ENCODE data around the gene DYDC1.
"Not testable (repeated sequence)": the region's sequence is repeated elsewhere in the genome, so short reads cannot be mapped to it uniquely, and the experiment has no call there.

DYDC1 gene

DNA sequence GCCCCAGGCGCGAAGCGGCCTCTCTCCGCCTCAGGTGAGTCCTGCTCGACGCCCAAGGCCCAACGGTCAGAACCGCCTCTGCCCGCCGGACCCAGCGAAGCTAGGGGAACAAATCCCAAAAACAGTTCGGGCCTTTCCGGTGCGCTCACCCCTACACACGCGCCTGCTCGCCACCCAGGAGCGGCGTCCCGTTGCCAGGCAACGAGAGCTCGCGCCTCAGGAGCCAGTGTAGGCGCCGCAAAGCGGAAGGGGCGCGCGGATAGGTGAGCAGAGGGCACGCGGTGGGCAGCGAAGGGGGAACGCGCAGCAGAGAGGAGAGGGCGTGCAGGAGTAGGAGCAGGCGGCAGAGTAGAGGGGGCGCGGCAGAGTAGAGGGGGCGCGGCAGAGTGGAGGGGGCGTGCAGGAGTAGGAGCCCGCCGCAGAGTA is at the start of gene DYDC1, which contains the start of gene DYDC2:
Gene DYDC1, minus strand, starts transcription at position 193 of the 426 bp plus-strand sequence. CDS start 4,154 bp downstream, outside the sequence.
Gene DYDC2, plus strand, starts transcription at position 219 of the 426 bp plus-strand sequence. CDS start 5,663 bp downstream, outside the sequence.
- DNase-seq, result peak; percentile 70

- DNase-seq, result no peak
These were observed 49.6 kb upstream of the DYDC1 start for GRCh38 chr10:80406204-80406603.

- no peak for DNase-seq
These were observed 49.1 kb upstream of the DYDC1 start for GRCh38 chr10:80405626-80406025.

DNA sequence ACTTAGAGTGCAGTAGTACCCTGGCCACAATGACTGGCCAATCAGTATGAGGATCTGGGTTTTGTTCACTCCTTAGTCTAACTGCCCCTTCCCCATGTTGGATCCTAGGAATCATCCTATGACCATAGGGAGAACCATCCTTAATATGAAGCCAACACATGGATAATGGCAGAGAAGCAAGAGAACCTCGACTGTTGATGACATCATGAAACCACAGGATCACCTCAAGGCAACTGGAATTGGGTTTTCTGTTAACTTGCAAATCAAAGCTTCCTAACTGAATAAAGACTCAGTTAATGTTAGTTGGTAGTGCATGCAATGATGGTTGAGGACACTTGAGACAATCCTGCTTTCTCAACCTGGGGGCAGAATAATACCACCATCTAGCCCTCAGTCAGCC is 48.5 kb upstream of the DYDC1 start:
- DNase-seq, result no peak

GRCh38 chr10:80400136-80400804 is 43.7 kb upstream of the DYDC1 start:
- DNase-seq, result no peak

GRCh38 chr10:80397014-80397413 is 40.5 kb upstream of the DYDC1 start:
- DNase-seq, result no peak

DNA sequence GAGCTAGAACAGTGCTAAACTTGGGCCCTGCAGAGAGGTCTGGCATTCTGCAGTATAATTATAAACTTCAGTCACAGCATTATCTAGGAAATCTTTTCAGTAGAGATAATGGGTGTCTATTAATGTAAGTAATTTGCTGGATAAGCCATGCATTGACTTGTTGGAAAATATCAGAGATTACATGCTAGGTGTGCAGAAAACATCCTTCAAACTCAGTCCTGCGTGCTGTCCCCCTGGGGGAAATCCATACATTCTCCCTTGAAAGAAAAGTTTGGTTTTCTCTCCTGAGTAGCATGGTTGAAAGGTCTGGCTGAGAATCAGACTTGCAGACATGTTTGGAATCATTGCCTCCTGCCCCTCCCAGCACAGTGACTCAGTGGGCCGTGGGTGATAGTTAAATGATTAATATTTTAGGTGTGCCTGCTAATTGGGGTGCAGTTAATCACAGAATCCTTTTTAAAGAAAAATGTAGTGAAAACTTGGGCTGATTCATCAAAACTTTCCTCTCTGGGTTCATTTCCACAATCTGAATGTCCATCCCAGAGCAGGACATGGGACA is 37.9 kb upstream of the DYDC1 start:
- DNase-seq, result no peak

- DNase-seq, result no peak
These were observed 35.7 kb upstream of the DYDC1 start for GRCh38 chr10:80392250-80392649.

- DNase-seq, result no peak
These were observed 34.2 kb upstream of the DYDC1 start for GRCh38 chr10:80390740-80391139.

DNA sequence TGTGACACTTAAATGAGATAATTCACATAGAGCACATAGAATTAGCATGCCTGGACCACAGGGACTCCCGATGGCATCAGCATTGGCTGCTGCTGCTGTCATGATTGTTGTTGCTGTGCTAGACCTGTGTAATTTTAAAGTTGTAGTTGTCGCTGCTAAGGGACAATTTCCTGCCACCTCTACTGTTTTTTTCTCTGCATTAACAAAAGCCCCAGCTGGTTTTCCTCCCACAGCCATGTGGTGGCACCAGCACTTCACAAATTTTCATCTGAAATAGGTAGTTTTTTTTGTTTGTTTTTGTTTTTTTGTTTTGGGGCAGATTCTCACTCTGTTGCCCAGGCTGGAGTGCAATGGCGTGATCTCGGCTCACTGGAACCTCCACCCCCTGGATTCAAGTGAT is 26.4 kb upstream of the DYDC1 start:
- DNase-seq, result peak; percentile 68

DNA sequence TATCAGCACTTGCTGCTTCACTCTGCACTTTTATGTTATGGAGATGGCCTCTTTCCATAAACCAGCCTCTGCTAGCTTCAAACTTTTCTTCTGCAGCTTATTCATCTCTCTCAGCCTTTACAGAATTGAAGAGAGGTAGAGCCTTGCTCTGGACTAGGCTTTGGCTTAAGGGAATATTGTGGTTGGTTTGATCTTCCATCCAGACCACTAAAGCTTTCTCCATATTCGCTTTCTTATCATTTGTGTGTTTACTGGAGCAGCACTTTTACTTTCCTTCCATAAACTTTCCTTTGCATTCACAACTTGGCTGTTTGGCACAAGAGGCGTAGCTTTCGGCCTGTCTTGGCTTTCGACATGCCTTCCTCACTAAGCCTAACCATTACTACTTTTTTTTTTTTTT is 23.6 kb upstream of the DYDC1 start:
- no peak for DNase-seq

DNA sequence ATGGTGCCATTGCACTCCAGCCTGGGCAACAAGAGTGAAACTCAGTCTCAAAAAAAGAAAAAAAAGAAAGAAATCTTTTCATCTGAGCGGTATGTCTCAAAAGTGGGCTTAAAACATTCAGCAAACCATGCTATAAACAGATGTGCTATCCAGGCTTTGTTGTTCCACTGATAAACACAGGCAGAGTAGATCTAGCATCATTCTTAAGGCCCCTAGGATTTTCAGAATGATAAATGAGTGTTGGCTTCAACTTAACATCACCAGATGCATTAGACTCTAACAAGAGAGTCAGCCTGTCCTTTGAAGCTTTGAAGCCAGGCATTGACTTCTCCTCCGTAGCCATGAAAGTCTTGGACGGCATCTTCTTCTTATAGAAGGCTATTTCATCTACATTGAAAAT is 23.1 kb upstream of the DYDC1 start:
- DNase-seq, result no peak

DNA sequence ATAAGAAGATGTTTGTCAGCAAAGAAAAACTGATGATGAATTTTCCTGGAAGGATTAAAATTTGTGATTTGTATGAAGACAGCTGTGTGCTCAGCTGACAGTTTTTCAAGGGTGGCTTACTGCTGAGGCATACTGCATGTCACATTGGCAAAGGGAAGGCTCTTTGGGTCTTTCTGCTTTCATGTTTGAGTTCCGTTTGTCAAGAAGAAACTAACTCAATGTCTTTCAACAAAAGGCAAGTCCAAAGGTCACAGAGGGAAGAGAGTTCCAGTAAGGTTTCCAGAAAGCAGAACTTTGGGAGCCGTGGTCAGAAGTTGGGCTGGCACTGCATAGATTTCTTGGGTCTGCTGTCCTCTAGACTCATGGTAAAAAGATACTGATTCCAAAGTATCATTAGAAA is 16.9 kb upstream of the DYDC1 start:
- no peak for DNase-seq

DNA sequence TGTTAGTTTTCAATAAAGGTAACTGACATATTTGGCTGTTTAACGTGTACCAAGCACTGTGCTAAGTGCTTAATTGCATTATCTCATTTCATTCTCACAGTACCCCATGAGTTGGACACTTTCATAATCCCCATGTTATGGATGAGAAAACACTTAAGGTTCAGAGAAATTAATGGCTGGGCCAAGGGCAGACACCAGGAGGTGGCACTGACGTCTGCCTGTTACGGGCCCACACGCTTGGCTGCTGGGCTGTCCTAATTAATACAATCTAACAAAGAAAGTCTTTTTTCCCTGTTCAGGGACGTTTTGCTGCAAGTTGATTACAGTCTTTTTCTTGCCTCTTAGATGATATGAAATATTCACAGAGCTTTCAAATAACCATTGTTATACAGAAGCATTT is 16.1 kb upstream of the DYDC1 start:
- no peak for DNase-seq

- DNase-seq, result no peak
These were observed 14.9 kb upstream of the DYDC1 start for GRCh38 chr10:80371467-80371866.

- no peak for DNase-seq
These were observed 9.0 kb upstream of the DYDC1 start for GRCh38 chr10:80365510-80365909.

GRCh38 chr10:80359644-80360043 is 3.1 kb upstream of the DYDC1 start:
- DNase-seq, result no peak

DNA sequence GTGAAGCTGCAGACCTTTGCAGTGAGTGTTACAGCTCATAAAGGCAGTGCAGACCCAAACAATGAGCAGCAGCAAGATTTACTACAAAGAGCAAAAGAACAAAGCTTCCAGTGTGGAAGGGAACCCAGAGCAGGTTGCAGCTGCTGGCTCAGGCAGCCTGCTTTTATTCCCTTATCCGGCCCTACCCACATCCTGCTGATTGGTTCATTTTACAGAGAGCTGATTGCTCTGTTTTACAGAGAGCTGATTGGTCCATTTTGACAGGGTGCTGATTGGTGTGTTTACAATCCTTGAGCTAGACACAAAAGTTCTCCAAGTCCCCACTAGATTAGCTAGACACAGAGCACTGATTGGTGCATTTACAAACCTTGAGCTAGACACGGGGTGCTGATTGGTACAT is 2.4 kb upstream of the DYDC1 start:
- not testable (repeated sequence) for DNase-seq

DNA sequence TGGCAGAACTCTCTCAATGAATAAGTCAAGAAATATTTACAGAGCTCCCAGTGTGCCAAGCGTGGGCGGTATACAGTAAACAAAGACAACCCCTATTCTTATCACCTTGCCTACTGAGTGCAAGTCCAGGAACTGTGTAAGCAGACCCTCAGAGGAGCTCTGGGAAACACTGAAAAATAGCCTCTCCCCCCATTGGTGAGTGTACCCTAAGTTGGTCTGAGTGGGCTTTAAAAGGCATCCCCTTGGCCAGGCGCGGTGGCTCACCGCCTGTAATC is 1.2 kb upstream of the DYDC1 start:
- DNase-seq, result no peak

- peak; percentile 28 for DNase-seq
These were observed 665 bp upstream of the DYDC1 start for GRCh38 chr10:80356989-80357850.

- DNase-seq, result no peak
These were observed 5.3 kb downstream of the DYDC1 start for GRCh38 chr10:80351220-80351619.

DNA sequence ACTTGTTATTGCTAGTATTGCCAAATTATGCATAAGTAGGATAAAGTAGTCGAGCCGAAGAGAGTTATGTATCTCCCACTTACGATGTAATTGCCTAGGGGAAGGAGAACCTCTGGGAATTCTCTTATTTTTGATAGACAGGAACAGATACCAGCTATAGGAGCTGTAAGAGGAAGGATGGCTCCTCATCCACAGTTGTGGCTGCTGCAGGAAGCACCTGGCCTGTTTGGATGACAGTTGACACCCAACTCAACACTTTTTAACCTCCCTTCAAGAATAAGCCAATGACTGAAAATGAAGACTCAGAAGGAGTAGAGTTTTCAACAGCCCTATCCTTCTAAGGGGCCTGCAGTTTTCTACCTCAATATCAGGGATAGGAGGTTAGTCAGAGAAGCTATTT is 6.3 kb downstream of the DYDC1 start:
- DNase-seq, result no peak

DNA sequence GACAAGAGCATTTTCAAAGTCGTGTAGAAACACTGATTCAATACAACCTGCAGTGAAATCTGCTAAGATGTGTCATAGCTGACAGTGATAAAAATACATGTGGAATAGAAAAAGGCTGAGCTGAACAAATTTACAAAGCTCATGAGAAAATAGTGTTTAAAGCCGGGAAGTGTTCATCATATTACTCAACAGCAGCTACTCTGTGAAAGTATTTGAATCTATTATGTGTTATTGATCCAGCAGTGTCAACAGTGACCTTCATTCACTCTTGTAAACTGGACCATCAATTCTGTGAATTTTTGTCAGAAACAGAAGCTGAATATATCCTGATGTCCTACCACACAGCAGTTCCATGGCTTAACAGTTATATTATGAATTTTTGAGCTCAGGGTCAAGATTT is 11.6 kb downstream of the DYDC1 start:
- no peak for DNase-seq

DNA sequence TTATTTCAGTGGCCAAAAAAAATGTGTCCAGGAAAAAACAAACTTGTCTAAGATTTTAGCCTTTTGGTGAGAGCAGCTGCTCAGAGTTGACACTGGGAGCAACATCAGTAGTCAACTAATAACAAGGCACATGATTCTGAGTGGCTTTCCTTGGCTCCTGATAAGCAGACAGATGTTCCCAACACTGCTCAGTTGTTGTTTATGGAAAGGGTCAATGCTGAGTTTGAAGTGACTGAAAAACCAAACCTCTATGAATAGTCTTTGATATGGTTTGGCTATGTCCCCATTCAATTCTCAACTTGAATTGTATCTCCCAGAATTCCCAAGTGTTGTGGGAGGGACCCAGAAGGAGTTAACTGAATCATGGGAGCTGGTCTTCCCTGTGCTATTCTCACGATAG is 12.3 kb downstream of the DYDC1 start:
- DNase-seq, result no peak
